Esophagus muscularis mucosa (tissue), 4 donors: Measurements from ENCODE around the gene TLDC2. TPM values are rescaled to one million over a fixed set of nuclear protein-coding genes. Genes with fewer than 3 reads are reported as not detected.

ENCODE experiments used
- DNase-seq: peaks from one replicate; pipeline ENCODE4 v3.0.0-alpha.2; 2017; ENCODE audit errors: extremely low spot score
- H3K27ac ChIP-seq, 4 donors: fragments of 200-600 bp; sonication (generic); replicated peaks in 1 of 4; 1 replicate in 3 of 4; 2 replicates in 1 of 4; pipeline ENCODE4 v1.5.1; 2016 to 2019; ENCODE audit warnings: mild to moderate bottlenecking in 1 of 4
- H3K27me3 ChIP-seq, 4 donors: fragments of 200-600 bp; sonication (generic); one replicate each; pipeline versions ENCODE4 v1.5.1 to v1.6.0; 2016 to 2019
- H3K36me3 ChIP-seq, 4 donors: fragments of 200-600 bp; sonication (generic); one replicate each; pipeline ENCODE4 v1.5.1; 2016 to 2019
- H3K4me1 ChIP-seq, 4 donors: fragments of 200-600 bp; sonication (generic); one replicate each; pipeline ENCODE4 v1.5.1; 2016 to 2019
- H3K4me3 ChIP-seq, 4 donors: fragments of 200-600 bp; sonication (generic); 1 replicate in 2 of 4; 2 replicates in 2 of 4; pipeline ENCODE4 v1.5.1; 2016 to 2019; ENCODE audit warnings: mild to moderate bottlenecking in 4 of 4, moderate library complexity in 1 of 4
- H3K9me3 ChIP-seq, 4 donors: fragments of 200-600 bp; sonication (generic); 1 replicate in 3 of 4; 2 replicates in 1 of 4; pipeline ENCODE4 v1.5.1; 2016 to 2019
- CTCF ChIP-seq, 3 experiments: fragments of 200-600 bp in 2 of 3; fragments of 450-650 bp in 1 of 3; sonication (generic) in 2 of 3; IDR thresholded peaks; one replicate each; pipeline ENCODE4 v1.5.1; 2017 to 2019; ENCODE audit warnings: antibody characterized with exemption in 3 of 3, mild to moderate bottlenecking in 2 of 3, moderate library complexity in 1 of 3
- EP300 ChIP-seq: sonication (generic); formaldehyde crosslinking; IDR thresholded peaks from one replicate; pipeline ENCODE4 v1.6.1; 2017; ENCODE audit warnings: antibody characterized with exemption
- POLR2A ChIP-seq: fragments of 450-650 bp; IDR thresholded peaks from one replicate; pipeline ENCODE4 v1.6.1; 2017; ENCODE audit warnings: antibody characterized with exemption, moderate library complexity, mild to moderate bottlenecking, low read depth
- POLR2AphosphoS5 ChIP-seq, 2 donors: sonication (generic); formaldehyde crosslinking; IDR thresholded peaks; one replicate each; pipeline ENCODE4 v1.6.1; 2017; ENCODE audit warnings: antibody characterized with exemption in 2 of 2
- WGBS: methylation state at CpG from one replicate; pipeline ENCODE4 v1.1.5; 2018; 5-methylcytosine and 5-hydroxymethylcytosine counted together
- intact Hi-C: fragments of 100-400 bp; cut with DNase I; formaldehyde crosslinking; loops from one replicate; pipeline ENCODE4 v1.15.1; 2023
- total RNA-seq, 4 donors: library from RNA; depleted of rRNA; stranded (reverse); fragments of >200 nt; gene quantifications; one replicate each; pipeline versions ENCODE4 v1.1.0 to v1.2.1, GENCODE V29; 2016

TLDC2 gene
- total RNA-seq, 4 donors from 2014 or later, result 0.34 to 0.66 (median 0.42) TPM; not detected in 1

GRCh38 chr20:36847009-36847709 lies 28.8 kb upstream of the TLDC2 start:
- peaks cover 70 to 95% (median 90%) of the 10 kb centered on the region in 4 donors for H3K4me1 ChIP-seq
- intact Hi-C loops, result no loop called here
- peaks cover 0 to 2% (median 0%) of the 10 kb centered on the region in 4 donors for H3K9me3 ChIP-seq
- peaks cover 0 to 3% (median 0%) of the 10 kb centered on the region in 4 donors for H3K36me3 ChIP-seq
- TF ChIP-seq EP300, result peak; percentile 15
- no peak for TF ChIP-seq CTCF (IDR thresholded peaks at IDR 0.05)
- no peak for TF ChIP-seq POLR2A
- peak; percentile 89 to 95 for TF ChIP-seq POLR2AphosphoS5 (IDR thresholded peaks at IDR 0.05)
- no peak overlapping the region for H3K4me3 ChIP-seq
- H3K27me3 ChIP-seq, result no peaks in the 10 kb centered on the region
- peak; percentile 97 for DNase-seq
- H3K27ac ChIP-seq, result peak overlapping the region; percentile 90 to 96 (median 95)
- 41% methylated on average over 18 of the region's 18 CpGs for WGBS

- WGBS, result 35% methylated on average over 1 of the region's 1 CpG
- peaks cover 0 to 2% (median 0%) of the 10 kb centered on the region in 4 donors for H3K9me3 ChIP-seq
- DNase-seq, result no peak
- no peak for TF ChIP-seq POLR2A
- TF ChIP-seq CTCF (IDR thresholded peaks at IDR 0.05), result no peak
- no peak for TF ChIP-seq POLR2AphosphoS5 (IDR thresholded peaks at IDR 0.05)
- no peak for TF ChIP-seq EP300
- peaks cover 0 to 3% (median 0%) of the 10 kb centered on the region in 4 donors for H3K36me3 ChIP-seq
- peak overlapping the region; percentile 90 to 96 (median 95) for H3K27ac ChIP-seq
- intact Hi-C loops, result no loop called here
- H3K4me3 ChIP-seq, result no peak overlapping the region
- H3K27me3 ChIP-seq, result no peaks in the 10 kb centered on the region
- H3K4me1 ChIP-seq, result peaks cover 70 to 95% (median 91%) of the 10 kb centered on the region in 4 donors
Observed at GRCh38 chr20:36847710-36848040, 28.3 kb upstream of the TLDC2 start.

GRCh38 chr20:36848078-36848660 lies 27.8 kb upstream of the TLDC2 start:
- DNase-seq, result no peak

GRCh38 chr20:36848677-36849076 lies 27.3 kb upstream of the TLDC2 start:
- Histone ChIP-seq H3K27me3 (no peaks in the 10 kb centered on the region), H3K27ac (peak overlapping the region; percentile 90 to 96 (median 95)), H3K9me3 (peaks cover 0 to 2% (median 0%) of the 10 kb centered on the region in 4 donors), H3K36me3 (peaks cover 0 to 3% (median 1%) of the 10 kb centered on the region in 4 donors), H3K4me1 (peaks cover 76 to 95% (median 91%) of the 10 kb centered on the region in 4 donors), H3K4me3 (no peak overlapping the region)
- no peak for DNase-seq
- intact Hi-C loops, result no loop called here
- TF ChIP-seq POLR2A (no peak), POLR2AphosphoS5 (IDR thresholded peaks at IDR 0.05) (no peak), EP300 (no peak), CTCF (IDR thresholded peaks at IDR 0.05) (no peak)

More at GRCh38 chr20:36848078-36848660, 27.8 kb upstream of the TLDC2 start:
- H3K9me3 ChIP-seq, result peaks cover 0 to 2% (median 0%) of the 10 kb centered on the region in 4 donors
- no peak overlapping the region for H3K4me3 ChIP-seq
- H3K27ac ChIP-seq, result peak overlapping the region; percentile 90 to 96 (median 95)
- H3K27me3 ChIP-seq, result no peaks in the 10 kb centered on the region
- TF ChIP-seq POLR2AphosphoS5 (IDR thresholded peaks at IDR 0.05) (peak; percentile 75 to 78), POLR2A (no peak)
- H3K4me1 ChIP-seq, result peaks cover 75 to 95% (median 91%) of the 10 kb centered on the region in 4 donors
- WGBS, result 20% methylated on average over 6 of the region's 6 CpGs
- H3K36me3 ChIP-seq, result peaks cover 0 to 3% (median 1%) of the 10 kb centered on the region in 4 donors
- intact Hi-C loops, result no loop called here

GRCh38 chr20:36849333-36850065 lies 26.4 kb upstream of the TLDC2 start:
- DNase-seq, result no peak
- WGBS, result 92% methylated on average over 9 of the region's 9 CpGs
- Histone ChIP-seq H3K4me1 (peaks cover 76 to 95% (median 91%) of the 10 kb centered on the region in 4 donors), H3K9me3 (peaks cover 0 to 2% (median 0%) of the 10 kb centered on the region in 4 donors), H3K36me3 (peaks cover 0 to 3% (median under 1%) of the 10 kb centered on the region in 4 donors), H3K27me3 (no peaks in the 10 kb centered on the region), H3K27ac (peak overlapping the region; percentile 90 to 96 (median 95)), H3K4me3 (no peak overlapping the region)
- TF ChIP-seq POLR2AphosphoS5 (IDR thresholded peaks at IDR 0.05) (no peak), CTCF (IDR thresholded peaks at IDR 0.05) (no peak), EP300 (no peak), POLR2A (no peak)
- intact Hi-C loops, result no loop called here
